H54 (cell line): ENCODE results near the gene PGGHG.
A peak's percentile ranks its signal among the peaks of the same experiment; 100 is the strongest.

Source experiments
- DNase-seq: peaks from one replicate; pipeline ENCODE4 v3.0.0; 2011; ENCODE audit warnings: low spot score, mixed read lengths; ENCODE audit not compliant: insufficient read length
- FAIRE-seq: peaks from 3 replicates; lab custom pipeline; 2011; peaks lifted over from hg19 to GRCh38; lab: Jason Lieb, UNC
- POLR2A ChIP-seq: IDR thresholded peaks from 2 replicates; pipeline ENCODE4 v1.6.1; 2011; ENCODE audit warnings: low read depth, mild to moderate bottlenecking, low read length

Gene PGGHG

GRCh38 chr11:256952-257737 is 31.8 kb upstream of the PGGHG start:
- TF ChIP-seq POLR2A = no peak
- no peak for DNase-seq
- FAIRE-seq = no peak

- no peak for TF ChIP-seq POLR2A
- no peak for FAIRE-seq
- no peak for DNase-seq
These were observed 31.0 kb upstream of the PGGHG start for GRCh38 chr11:257766-258493.

GRCh38 chr11:259413-259812 is 29.5 kb upstream of the PGGHG start:
- DNase-seq (no peak), FAIRE-seq (no peak)
- no peak for TF ChIP-seq POLR2A

GRCh38 chr11:261624-262023 is 27.3 kb upstream of the PGGHG start:
- no peak for DNase-seq
- no peak for TF ChIP-seq POLR2A
- FAIRE-seq = no peak

GRCh38 chr11:266676-267439 is 22.1 kb upstream of the PGGHG start:
- no peak for FAIRE-seq
- no peak for TF ChIP-seq POLR2A
- DNase-seq = no peak

- DNase-seq (no peak), FAIRE-seq (no peak)
- TF ChIP-seq POLR2A = no peak
These were observed 21.4 kb upstream of the PGGHG start for GRCh38 chr11:267491-267994.

- FAIRE-seq (peak; percentile 36), DNase-seq (peak; percentile 78)
These were observed 20.2 kb upstream of the PGGHG start for GRCh38 chr11:268716-269145.

- DNase-seq (no peak), FAIRE-seq (no peak)
- TF ChIP-seq POLR2A = no peak
These were observed 19.6 kb upstream of the PGGHG start for GRCh38 chr11:269146-269890.

- DNase-seq = no peak
- no peak for FAIRE-seq
- no peak for TF ChIP-seq POLR2A
These were observed 18.2 kb upstream of the PGGHG start for GRCh38 chr11:270451-271318.

GRCh38 chr11:271319-271715 is 17.6 kb upstream of the PGGHG start:
- FAIRE-seq (no peak), DNase-seq (no peak)

GRCh38 chr11:272195-272930 is 16.6 kb upstream of the PGGHG start:
- DNase-seq (no peak), FAIRE-seq (no peak)
- TF ChIP-seq POLR2A = no peak

More at GRCh38 chr11:271319-271715, 17.6 kb upstream of the PGGHG start:
- no peak for TF ChIP-seq POLR2A

- TF ChIP-seq POLR2A = no peak
- no peak for FAIRE-seq
- no peak for DNase-seq
These were observed 16.1 kb upstream of the PGGHG start for GRCh38 chr11:272931-273198.
